OCI-LY7 (cell line): ENCODE measurements around the gene ARFIP2.

Experiments used
- EZH2phosphoT487 ChIP-seq: fragments of 200-600 bp; sonication (generic); IDR thresholded peaks from 2 replicates; pipeline ENCODE4 v1.6.1; 2018; ENCODE audit warnings: low read depth, borderline replicate concordance, mild to moderate bottlenecking, mixed run types, antibody characterized with exemption, low read length, moderate library complexity, mixed read lengths
- TF ChIP-seq, protein P1 (sequence below): fragments of 200-600 bp; sonication (generic); conservative IDR thresholded peaks from 2 replicates; pipeline ENCODE4 v1.5.1; 2014; ENCODE audit warnings: mild to moderate bottlenecking, antibody characterized with exemption, low read length, moderate library complexity, mixed read lengths

- TF ChIP-seq, protein P1, sequence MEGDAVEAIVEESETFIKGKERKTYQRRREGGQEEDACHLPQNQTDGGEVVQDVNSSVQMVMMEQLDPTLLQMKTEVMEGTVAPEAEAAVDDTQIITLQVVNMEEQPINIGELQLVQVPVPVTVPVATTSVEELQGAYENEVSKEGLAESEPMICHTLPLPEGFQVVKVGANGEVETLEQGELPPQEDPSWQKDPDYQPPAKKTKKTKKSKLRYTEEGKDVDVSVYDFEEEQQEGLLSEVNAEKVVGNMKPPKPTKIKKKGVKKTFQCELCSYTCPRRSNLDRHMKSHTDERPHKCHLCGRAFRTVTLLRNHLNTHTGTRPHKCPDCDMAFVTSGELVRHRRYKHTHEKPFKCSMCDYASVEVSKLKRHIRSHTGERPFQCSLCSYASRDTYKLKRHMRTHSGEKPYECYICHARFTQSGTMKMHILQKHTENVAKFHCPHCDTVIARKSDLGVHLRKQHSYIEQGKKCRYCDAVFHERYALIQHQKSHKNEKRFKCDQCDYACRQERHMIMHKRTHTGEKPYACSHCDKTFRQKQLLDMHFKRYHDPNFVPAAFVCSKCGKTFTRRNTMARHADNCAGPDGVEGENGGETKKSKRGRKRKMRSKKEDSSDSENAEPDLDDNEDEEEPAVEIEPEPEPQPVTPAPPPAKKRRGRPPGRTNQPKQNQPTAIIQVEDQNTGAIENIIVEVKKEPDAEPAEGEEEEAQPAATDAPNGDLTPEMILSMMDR: no peak
- no peak for TF ChIP-seq EZH2phosphoT487
Measured at GRCh38 chr11:6437993-6438392, 43.1 kb downstream of the ARFIP2 start.
